DOHH2 (cell line): ENCODE results near the gene NAPB.

Experiments
- CTCF ChIP-seq: fragments of 200-600 bp; sonication (generic); IDR thresholded peaks from one replicate; pipeline ENCODE4 v1.5.1; 2014; ENCODE audit warnings: antibody characterized with exemption, mild to moderate bottlenecking, low read depth, low read length; ENCODE audit not compliant: poor library complexity, severe bottlenecking
- EZH2phosphoT487 ChIP-seq: fragments of 200-600 bp; sonication (generic); IDR thresholded peaks from 2 replicates; pipeline ENCODE4 v1.6.1; 2017; ENCODE audit warnings: borderline replicate concordance, mild to moderate bottlenecking, antibody characterized with exemption, low read length, moderate library complexity, mixed read lengths

GRCh38 chr20:23379772-23380171, 41.5 kb downstream of the NAPB start:
- no peak for TF ChIP-seq CTCF
- TF ChIP-seq EZH2phosphoT487: no peak
